SK-N-SH (cell line): Measurements from ENCODE around the gene USP11. TPM values are rescaled to one million over a fixed set of nuclear protein-coding genes. Genes with fewer than 3 reads are reported as not detected.

Source experiments
- CTCF ChIA-PET: fragments of 300-600, 350-600 bp; formaldehyde crosslinking; extraction: SDS; loops from one replicate; lab custom pipeline; 2021; lab: Yijun Ruan, JAX
- POLR2A ChIA-PET: fragments of 350-600 bp; sonication (Branson Sonifier 250); formaldehyde crosslinking; extraction: SDS; loops from one replicate; lab custom pipeline; 2020; ENCODE audit warnings: antibody characterized with exemption, inconsistent platforms; lab: Yijun Ruan, JAX
- DNase-seq: peaks from one replicate; pipeline ENCODE4 v3.0.0; 2012
- H2AFZ ChIP-seq: fragments of 200-600 bp; sonication (generic); 2 replicates; pipeline ENCODE4 v1.8.1; 2016; ENCODE audit warnings: antibody characterized with exemption, mild to moderate bottlenecking, low read depth
- H3F3A ChIP-seq: fragments of 200-600 bp; sonication (generic); replicated peaks from 2 replicates; pipeline ENCODE3; 2016; ENCODE audit warnings: antibody characterized with exemption, mild to moderate bottlenecking; ENCODE audit not compliant: insufficient read depth
- H3K27ac ChIP-seq, 2 experiments: fragments of 200-500 bp in 1 of 2; fragments of 200-600 bp in 1 of 2; sonication (Bioruptor generic) in 1 of 2; sonication (generic), shearing (Covaris generic) in 1 of 2; 2 replicates each; pipeline versions ENCODE4 v1.5.1 to v1.6.1; 2014 to 2016; ENCODE audit warnings: low read depth in 2 of 2, inconsistent platforms in 1 of 2, low read length in 1 of 2, mild to moderate bottlenecking in 1 of 2, mixed read lengths in 1 of 2
- H3K27me3 ChIP-seq: fragments of 200-600 bp; sonication (generic), shearing (Covaris generic); 2 replicates; pipeline ENCODE4 v1.6.1; 2016; ENCODE audit warnings: mixed run types; ENCODE audit not compliant: insufficient read depth
- H3K36me3 ChIP-seq, 2 experiments: fragments of 200-500 bp in 1 of 2; fragments of 200-600 bp in 1 of 2; sonication (Bioruptor generic) in 1 of 2; sonication (generic) in 1 of 2; replicated peaks in 1 of 2; 2 replicates each; pipeline versions ENCODE3 to v1.5.1; 2014 to 2016; ENCODE audit warnings: low read length in 1 of 2, mild to moderate bottlenecking in 1 of 2; ENCODE audit not compliant: insufficient read depth in 2 of 2, control insufficient read depth in 1 of 2
- H3K4me1 ChIP-seq, 2 experiments: fragments of 200-500 bp in 1 of 2; fragments of 200-600 bp in 1 of 2; sonication (Bioruptor generic) in 1 of 2; sonication (generic), shearing (Covaris generic) in 1 of 2; 2 replicates each; pipeline versions ENCODE4 v1.5.1 to v1.6.1; 2014 to 2016; ENCODE audit warnings: low read depth in 1 of 2, low read length in 1 of 2, mixed run types in 1 of 2; ENCODE audit not compliant: insufficient read depth in 2 of 2, control insufficient read depth in 1 of 2
- H3K4me2 ChIP-seq: fragments of 200-600 bp; sonication (generic), shearing (Covaris generic); 2 replicates; pipeline ENCODE4 v1.6.1; 2017; ENCODE audit warnings: mixed run types
- H3K4me3 ChIP-seq, 2 experiments: fragments of 200-500 bp in 1 of 2; fragments of 200-600 bp in 1 of 2; sonication (Bioruptor generic) in 1 of 2; sonication (generic), shearing (Covaris generic) in 1 of 2; 2 replicates each; pipeline versions ENCODE4 v1.5.1 to v1.8.1; 2014 to 2016; ENCODE audit warnings: low read depth in 2 of 2, inconsistent platforms in 1 of 2, low read length in 1 of 2, mild to moderate bottlenecking in 1 of 2, mixed read lengths in 1 of 2, moderate library complexity in 1 of 2
- H3K79me2 ChIP-seq: fragments of 200-600 bp; sonication (generic); 2 replicates; pipeline ENCODE4 v1.8.1; 2017; ENCODE audit warnings: mild to moderate bottlenecking; ENCODE audit not compliant: insufficient read depth
- H3K9ac ChIP-seq: fragments of 200-600 bp; sonication (generic); 2 replicates; pipeline ENCODE4 v1.6.1; 2017; ENCODE audit warnings: mixed run types
- H3K9me2 ChIP-seq: fragments of 200-600 bp; sonication (generic); 2 replicates; pipeline ENCODE4 v1.6.1; 2017; ENCODE audit warnings: mixed run types
- H3K9me3 ChIP-seq: fragments of 200-600 bp; sonication (generic); 2 replicates; pipeline ENCODE4 v1.6.1; 2017; ENCODE audit warnings: mixed run types, mild to moderate bottlenecking, moderate library complexity
- H4K20me1 ChIP-seq: fragments of 200-600 bp; sonication (generic); 2 replicates; pipeline ENCODE4 v1.6.1; 2017; ENCODE audit warnings: mild to moderate bottlenecking, mixed run types; ENCODE audit not compliant: insufficient read depth
- CHD2 ChIP-seq: fragments of 150-350 bp; IDR thresholded peaks from 2 replicates; pipeline ENCODE4 v1.6.1; 2018; ENCODE audit warnings: low read length; ENCODE audit not compliant: partially characterized antibody
- ELF1 ChIP-seq: IDR thresholded peaks from 2 replicates; pipeline ENCODE4 v1.4.0; 2012
- FOXJ3 ChIP-seq: sonication (generic); formaldehyde crosslinking; IDR thresholded peaks from 2 replicates; pipeline ENCODE4 v1.5.1; 2020; ENCODE audit warnings: mild to moderate bottlenecking, missing genetic modification reagents
- GABPA ChIP-seq: IDR thresholded peaks from 2 replicates; pipeline ENCODE4 v1.4.0; 2012; ENCODE audit warnings: low read depth, mild to moderate bottlenecking
- JUND ChIP-seq: IDR thresholded peaks from 2 replicates; pipeline ENCODE4 v1.4.0; 2012
- MEF2A ChIP-seq: IDR thresholded peaks from 2 replicates; pipeline ENCODE4 v1.4.0; 2012; ENCODE audit warnings: low read depth, borderline replicate concordance
- MXI1 ChIP-seq: IDR thresholded peaks from 2 replicates; pipeline ENCODE4 v1.6.1; 2012; ENCODE audit warnings: mild to moderate bottlenecking, low read depth, low read length, improper control_type of control experiment
- NRF1 ChIP-seq: IDR thresholded peaks from 2 replicates; pipeline ENCODE4 v1.6.1; 2012; ENCODE audit warnings: low read depth, mild to moderate bottlenecking, low read length
- POLR2AphosphoS5 ChIP-seq: IDR thresholded peaks from 2 replicates; pipeline ENCODE4 v1.6.1; 2012; ENCODE audit warnings: low read depth, low read length
- RAD21 ChIP-seq: IDR thresholded peaks from 2 replicates; pipeline ENCODE4 v1.6.1; 2012; ENCODE audit warnings: mild to moderate bottlenecking, low read length
- RFX5 ChIP-seq: IDR thresholded peaks from 2 replicates; pipeline ENCODE4 v1.6.1; 2012; ENCODE audit warnings: mild to moderate bottlenecking, improper control_type of control experiment, low read length
- SMC3 ChIP-seq: IDR thresholded peaks from 2 replicates; pipeline ENCODE4 v1.6.1; 2012; ENCODE audit warnings: low read depth, low read length, improper control_type of control experiment
- TAF1 ChIP-seq: IDR thresholded peaks from 2 replicates; pipeline ENCODE4 v1.6.1; 2012; ENCODE audit warnings: low read depth, mild to moderate bottlenecking, low read length, moderate library complexity, borderline replicate concordance
- YY1 ChIP-seq: IDR thresholded peaks from 2 replicates; pipeline ENCODE4 v1.4.0; 2012; ENCODE audit warnings: low read depth, mild to moderate bottlenecking
- WGBS: methylation state at CpG from one replicate; pipeline ENCODE4 v1.1.6; 2017; ENCODE audit warnings: low lambda C conversion rate; 5-methylcytosine and 5-hydroxymethylcytosine counted together
- polyA plus RNA-seq, 3 experiments: library from polyadenylated mRNA; depleted of rRNA; stranded (reverse); fragments of >200 nt; gene quantifications; 2 replicates each; pipeline ENCODE4 v1.2.3, GENCODE V29; 2012
- TF ChIP-seq, protein P1 (sequence below): IDR thresholded peaks from 2 replicates; pipeline ENCODE4 v1.4.0; 2012; ENCODE audit warnings: low read depth, borderline replicate concordance
- TF ChIP-seq, protein P2 (sequence below): IDR thresholded peaks from 2 replicates; pipeline ENCODE4 v1.4.0; 2012; ENCODE audit warnings: low read depth

The USP11 gene
- 40.1 and 53.1 TPM in 2 replicates for polyA plus RNA-seq (2012; rRNA removed)
- 19.8 and 26.2 TPM in 2 replicates for polyA plus RNA-seq (2012; cell fraction: cytosol; rRNA removed)
- 185 and 213 TPM in 2 replicates for polyA plus RNA-seq (2012; cell fraction: nucleus; rRNA removed)

DNA sequence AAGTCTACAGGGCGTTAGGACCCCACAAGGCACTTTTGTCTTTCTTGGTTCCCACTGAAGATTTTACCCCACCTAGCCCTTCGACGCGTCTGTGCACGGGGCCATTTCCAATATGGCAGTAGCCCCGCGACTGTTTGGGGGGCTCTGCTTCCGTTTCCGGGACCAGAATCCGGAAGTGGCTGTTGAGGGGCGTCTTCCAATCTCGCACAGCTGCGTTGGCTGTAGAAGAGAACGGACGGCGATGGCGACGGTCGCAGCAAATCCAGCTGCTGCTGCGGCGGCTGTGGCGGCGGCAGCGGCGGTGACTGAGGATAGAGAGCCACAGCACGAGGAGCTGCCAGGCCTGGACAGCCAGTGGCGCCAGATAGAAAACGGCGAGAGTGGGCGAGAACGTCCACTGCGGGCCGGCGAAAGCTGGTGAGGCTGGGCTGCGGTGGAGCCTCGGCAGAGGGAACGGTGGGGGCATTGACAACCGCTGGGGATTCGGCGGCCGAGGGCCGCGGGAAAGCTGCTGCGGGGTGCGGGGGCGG is at the start of gene USP11:
Gene USP11 (plus strand): TSS at position 207 of the 530 bp plus-strand sequence. CDS start 35 bp downstream, at position 242.
- ChIA-PET CTCF (interaction anchor here (0.7 kb wide), 1 partner anchor 79 kb away, joined by 4 read pairs; no protein-coding TSS in a partner anchor), POLR2A (interaction anchor here (1.0 to 2.4 kb wide), 7 partner anchors 11 to 291 kb away, joined by 3 to 10 read pairs (median 4); partner anchors contain the start of genes NDUFB11 and RBM10)
- Histone ChIP-seq H3K4me2 (peak within 1 kb of the TSS; percentile 97), H4K20me1 (peaks cover 27% of the 10 kb centered on the region), H2AFZ (peak within 1 kb of the TSS; percentile 87), H3K4me3 (peak within 1 kb of the TSS; percentile 78 to 83), H3K9me2 (no peaks in the 10 kb centered on the region), H3K27me3 (no peaks in the 10 kb centered on the region), H3K79me2 (peaks cover 42% of the 10 kb centered on the region), H3K9ac (peak within 1 kb of the TSS; percentile 93), H3K27ac (peak within 1 kb of the TSS; percentile 92 to 97), H3K9me3 (no peaks in the 10 kb centered on the region), H3K4me1 (peaks cover 0 to 10% of the 10 kb centered on the region in 2 experiments; a peak in 2 of 4 replicates), H3F3A (peaks cover 23% of the 10 kb centered on the region), H3K36me3 (peaks cover 7 to 17% of the 10 kb centered on the region in 2 experiments)
- peak; percentile 78 for DNase-seq
- peak; percentile 89 for TF ChIP-seq ELF1
- peak; percentile 21; the same call in 1 of the 2 replicates for TF ChIP-seq MEF2A
- no peak for TF ChIP-seq CHD2
- TF ChIP-seq, protein P1, sequence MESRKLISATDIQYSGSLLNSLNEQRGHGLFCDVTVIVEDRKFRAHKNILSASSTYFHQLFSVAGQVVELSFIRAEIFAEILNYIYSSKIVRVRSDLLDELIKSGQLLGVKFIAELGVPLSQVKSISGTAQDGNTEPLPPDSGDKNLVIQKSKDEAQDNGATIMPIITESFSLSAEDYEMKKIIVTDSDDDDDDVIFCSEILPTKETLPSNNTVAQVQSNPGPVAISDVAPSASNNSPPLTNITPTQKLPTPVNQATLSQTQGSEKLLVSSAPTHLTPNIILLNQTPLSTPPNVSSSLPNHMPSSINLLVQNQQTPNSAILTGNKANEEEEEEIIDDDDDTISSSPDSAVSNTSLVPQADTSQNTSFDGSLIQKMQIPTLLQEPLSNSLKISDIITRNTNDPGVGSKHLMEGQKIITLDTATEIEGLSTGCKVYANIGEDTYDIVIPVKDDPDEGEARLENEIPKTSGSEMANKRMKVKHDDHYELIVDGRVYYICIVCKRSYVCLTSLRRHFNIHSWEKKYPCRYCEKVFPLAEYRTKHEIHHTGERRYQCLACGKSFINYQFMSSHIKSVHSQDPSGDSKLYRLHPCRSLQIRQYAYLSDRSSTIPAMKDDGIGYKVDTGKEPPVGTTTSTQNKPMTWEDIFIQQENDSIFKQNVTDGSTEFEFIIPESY = 0 out of 2 replicates have a peak, but pooled peaks have one; percentile 31
- peak; percentile 68 for TF ChIP-seq TAF1
- TF ChIP-seq, protein P2, sequence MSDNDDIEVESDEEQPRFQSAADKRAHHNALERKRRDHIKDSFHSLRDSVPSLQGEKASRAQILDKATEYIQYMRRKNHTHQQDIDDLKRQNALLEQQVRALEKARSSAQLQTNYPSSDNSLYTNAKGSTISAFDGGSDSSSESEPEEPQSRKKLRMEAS = peak; percentile 82
- peak; percentile 91 for TF ChIP-seq YY1
- no peak for TF ChIP-seq FOXJ3 (CRISPR knock-in tag)
- peak; percentile 30; the same call in 1 of the 2 replicates for TF ChIP-seq MXI1
- TF ChIP-seq POLR2AphosphoS5 = peak; percentile 80
- 0 out of 2 replicates have a peak, but pooled peaks have one; percentile 10 for TF ChIP-seq RFX5
- peak; percentile 88 for TF ChIP-seq GABPA
- TF ChIP-seq JUND = no peak
- WGBS = under 1% methylated on average over 23 of the region's 46 CpGs

DNA sequence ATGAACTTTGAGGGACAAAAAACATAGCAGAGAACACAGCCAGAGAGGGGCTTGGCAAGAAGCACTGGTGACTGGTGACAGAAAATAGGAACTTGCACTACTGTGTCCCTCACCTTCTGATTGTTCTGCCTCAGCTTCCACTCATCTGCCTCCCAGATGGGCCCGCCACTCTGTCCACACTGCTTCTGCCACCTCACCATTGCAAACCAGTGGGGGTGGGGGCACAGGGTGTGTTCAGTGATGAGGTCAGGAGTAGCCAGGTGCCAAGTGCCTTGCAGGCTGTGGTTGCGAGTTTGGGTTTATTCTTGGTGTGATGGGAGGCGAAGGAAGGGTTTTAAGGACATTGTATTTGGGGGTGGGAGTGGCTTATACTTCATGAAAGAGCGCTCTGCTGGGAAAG is 48.3 kb upstream of the USP11 start:
- 75% methylated on average over 4 of the region's 4 CpGs for WGBS
- no peak overlapping the region for H3K9ac ChIP-seq
- H3K9me3 ChIP-seq = no peaks in the 10 kb centered on the region
- no peaks in the 10 kb centered on the region for H3F3A ChIP-seq
- peaks cover 0 to 18% of the 10 kb centered on the region in 2 experiments for H3K36me3 ChIP-seq
- no peaks in the 10 kb centered on the region for H3K4me1 ChIP-seq
- H3K27ac ChIP-seq = no peak overlapping the region
- TF ChIP-seq NRF1 (no peak), RAD21 (no peak), SMC3 (no peak)
- TF ChIP-seq, all 33 proteins: peak for 0
- POLR2A ChIA-PET = no interaction called here
- H2AFZ ChIP-seq = no peak overlapping the region
- DNase-seq = no peak
- H4K20me1 ChIP-seq = no peaks in the 10 kb centered on the region
- no peaks in the 10 kb centered on the region for H3K79me2 ChIP-seq
- no peak overlapping the region for H3K4me2 ChIP-seq
- H3K27me3 ChIP-seq = peaks cover 30% of the 10 kb centered on the region; the same call in 1 of the 2 replicates
- H3K9me2 ChIP-seq = no peaks in the 10 kb centered on the region
- H3K4me3 ChIP-seq = no peak overlapping the region
- CTCF ChIA-PET = interaction anchor here (0.7 to 1.3 kb wide), 2 partner anchors 200 to 339 kb away, joined by 3 read pairs; no protein-coding TSS in a partner anchor
